Fibroblast of skin of right quadriceps (primary cell): ENCODE measurements around the gene ABHD3.
"Not testable (repeated sequence)": the region's sequence is repeated elsewhere in the genome, so short reads cannot be mapped to it uniquely, and the experiment has no call there.

Experiments used
- DNase-seq: peaks from one replicate; pipeline ENCODE4 v3.0.0-alpha.2; 2013

Gene ABHD3, protein sequence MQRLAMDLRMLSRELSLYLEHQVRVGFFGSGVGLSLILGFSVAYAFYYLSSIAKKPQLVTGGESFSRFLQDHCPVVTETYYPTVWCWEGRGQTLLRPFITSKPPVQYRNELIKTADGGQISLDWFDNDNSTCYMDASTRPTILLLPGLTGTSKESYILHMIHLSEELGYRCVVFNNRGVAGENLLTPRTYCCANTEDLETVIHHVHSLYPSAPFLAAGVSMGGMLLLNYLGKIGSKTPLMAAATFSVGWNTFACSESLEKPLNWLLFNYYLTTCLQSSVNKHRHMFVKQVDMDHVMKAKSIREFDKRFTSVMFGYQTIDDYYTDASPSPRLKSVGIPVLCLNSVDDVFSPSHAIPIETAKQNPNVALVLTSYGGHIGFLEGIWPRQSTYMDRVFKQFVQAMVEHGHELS

GRCh38 chr18:21704603-21705364 is at the start of gene ABHD3:
Gene ABHD3, minus strand, starts transcription at chr18:21704774. Its CDS starts 109 bp downstream, at chr18:21704665.
- DNase-seq, result peak; percentile 88

- DNase-seq, result no peak
Observed at GRCh38 chr18:21747764-21748693, 43.5 kb upstream of the ABHD3 start.

- no peak for DNase-seq
Observed at GRCh38 chr18:21747268-21747667, 42.7 kb upstream of the ABHD3 start.

DNA sequence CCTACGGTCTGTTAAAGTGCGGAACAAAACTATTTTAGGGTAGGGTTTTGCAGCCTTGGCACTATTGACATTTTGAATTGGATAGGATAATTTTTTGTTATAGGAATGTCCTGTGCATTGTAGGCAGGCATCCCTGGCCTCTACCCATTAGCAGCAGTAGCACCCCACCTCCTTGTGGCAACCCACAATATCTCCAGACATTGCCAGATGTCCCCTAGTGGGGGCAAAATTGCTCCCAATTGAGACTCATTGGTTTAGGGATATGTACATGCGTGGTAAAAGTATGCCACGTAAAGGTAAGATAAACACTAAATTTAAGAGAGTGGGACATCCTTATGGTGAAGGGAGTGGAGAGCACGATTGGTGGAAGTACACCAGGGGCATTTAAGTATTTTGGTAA is 40.7 kb upstream of the ABHD3 start:
- no peak for DNase-seq

- DNase-seq, result no peak
Observed at GRCh38 chr18:21743166-21743832, 38.7 kb upstream of the ABHD3 start.

DNA sequence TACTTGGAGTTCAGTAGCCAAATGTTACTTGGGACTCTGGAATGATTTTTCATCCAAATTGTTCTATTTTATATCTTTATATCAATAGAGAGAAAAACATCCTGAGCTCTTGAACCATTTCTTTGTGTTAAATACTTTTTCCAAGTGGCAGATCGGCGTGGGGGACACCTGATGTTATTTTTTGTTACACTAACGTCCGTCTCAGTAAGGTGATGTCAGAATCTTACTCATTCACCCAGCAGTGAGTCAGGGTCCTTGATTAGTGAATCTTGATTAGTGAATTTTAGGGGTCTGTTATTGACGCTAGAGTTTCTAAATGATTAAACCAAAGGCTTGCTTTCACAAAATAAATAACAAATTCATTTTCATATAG is 37.7 kb upstream of the ABHD3 start:
- DNase-seq, result no peak

GRCh38 chr18:21741562-21742314 is 37.2 kb upstream of the ABHD3 start:
- DNase-seq, result peak; percentile 8

- no peak for DNase-seq
Observed at GRCh38 chr18:21741312-21741561, 36.7 kb upstream of the ABHD3 start.

GRCh38 chr18:21740538-21741311 is 36.2 kb upstream of the ABHD3 start, which contains the start of gene MIB1:
Gene MIB1, plus strand, starts transcription at chr18:21740792. Its CDS starts 792 bp downstream, at chr18:21741584.
- peak; percentile 98 for DNase-seq

DNA sequence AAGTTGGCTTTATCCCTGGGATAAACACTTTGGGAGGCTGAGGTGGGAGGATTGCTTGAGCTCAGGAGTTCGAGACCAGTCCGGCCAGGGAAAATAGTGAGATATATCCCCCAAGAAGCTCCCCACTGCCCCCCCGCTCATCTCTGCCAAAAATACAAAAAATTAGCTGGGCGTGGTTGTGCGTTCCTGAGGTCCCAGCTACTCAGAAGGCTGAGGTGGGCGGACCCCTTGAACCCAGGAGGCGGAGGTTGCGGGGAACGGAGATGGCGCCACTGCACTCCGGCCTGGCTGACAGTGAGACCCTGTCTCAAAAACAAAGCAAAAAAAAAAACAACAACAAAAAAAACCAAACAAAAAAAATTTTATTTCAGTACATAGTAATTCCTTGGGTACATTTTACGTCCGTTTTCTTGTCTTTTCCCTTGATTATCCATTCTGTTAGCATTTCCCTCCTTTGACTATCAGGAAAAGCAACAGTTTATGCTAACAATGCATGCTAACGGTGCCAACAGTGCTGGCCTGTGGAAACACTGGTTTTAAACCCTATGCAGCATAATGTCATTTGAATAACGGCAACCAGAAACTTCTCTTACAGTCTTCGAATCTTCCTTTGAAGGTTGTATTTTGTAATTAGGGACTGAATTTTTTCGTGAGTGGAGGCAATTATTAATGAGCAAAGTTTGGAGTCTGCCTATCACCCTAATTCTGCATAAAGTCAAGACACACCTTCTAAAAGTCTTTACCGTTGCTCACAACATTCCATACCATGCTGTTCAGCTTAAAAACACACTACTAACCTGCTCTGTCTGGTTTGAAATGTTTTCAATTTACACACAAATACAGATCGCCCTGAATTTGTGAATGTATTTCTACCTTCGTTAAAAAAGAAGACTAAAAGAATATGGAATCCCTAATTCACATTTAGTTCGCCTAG is 35.3 kb upstream of the ABHD3 start:
- no peak for DNase-seq

DNA sequence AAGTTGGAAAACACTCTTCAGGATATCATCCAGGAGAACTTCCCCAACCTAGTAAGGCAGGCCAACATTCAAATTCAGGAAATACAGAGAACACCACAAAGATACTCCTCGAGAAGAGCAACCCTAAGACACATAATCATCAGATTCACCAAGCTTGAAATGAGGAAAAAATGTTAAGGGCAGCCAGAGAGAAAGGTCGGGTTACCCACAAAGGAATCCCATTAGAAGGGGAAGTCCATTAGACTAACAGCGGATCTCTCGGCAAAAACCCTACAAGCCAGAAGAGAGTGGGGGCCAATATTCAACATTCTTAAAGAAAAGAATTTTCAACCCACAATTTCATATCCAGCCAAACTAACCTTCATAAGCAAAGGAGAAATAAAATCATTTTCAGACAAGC is 32.4 kb upstream of the ABHD3 start:
- not testable (repeated sequence) for DNase-seq

DNA sequence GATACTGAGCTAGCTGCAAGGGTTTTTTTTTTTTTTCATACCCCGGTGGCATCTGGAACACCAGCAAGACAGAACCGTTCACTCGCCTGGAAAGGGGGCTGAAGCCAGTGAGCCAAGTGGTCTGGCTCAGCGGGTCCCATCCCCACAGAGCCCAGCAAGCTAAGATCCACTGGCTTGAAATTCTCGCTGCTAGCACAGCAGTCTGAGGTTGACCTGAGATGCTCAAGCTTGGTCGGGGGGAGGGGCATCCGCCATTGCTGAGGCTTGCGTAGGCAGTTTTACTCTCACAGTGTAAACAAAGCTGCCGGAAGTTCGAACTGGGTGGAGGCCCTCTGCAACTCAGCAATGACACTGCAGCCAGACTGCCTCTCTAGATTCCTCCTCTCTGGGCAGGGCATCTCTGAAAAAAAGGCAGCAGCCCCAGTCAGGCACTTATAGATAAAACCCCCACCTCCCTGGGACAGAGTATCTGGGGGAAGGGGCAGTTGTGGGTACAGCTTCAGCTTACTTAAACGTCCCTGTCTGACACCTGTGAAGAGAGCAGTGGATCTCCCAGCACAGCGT is 31.0 kb upstream of the ABHD3 start:
- no peak for DNase-seq

GRCh38 chr18:21733011-21733410 is 28.4 kb upstream of the ABHD3 start:
- DNase-seq, result no peak

DNA sequence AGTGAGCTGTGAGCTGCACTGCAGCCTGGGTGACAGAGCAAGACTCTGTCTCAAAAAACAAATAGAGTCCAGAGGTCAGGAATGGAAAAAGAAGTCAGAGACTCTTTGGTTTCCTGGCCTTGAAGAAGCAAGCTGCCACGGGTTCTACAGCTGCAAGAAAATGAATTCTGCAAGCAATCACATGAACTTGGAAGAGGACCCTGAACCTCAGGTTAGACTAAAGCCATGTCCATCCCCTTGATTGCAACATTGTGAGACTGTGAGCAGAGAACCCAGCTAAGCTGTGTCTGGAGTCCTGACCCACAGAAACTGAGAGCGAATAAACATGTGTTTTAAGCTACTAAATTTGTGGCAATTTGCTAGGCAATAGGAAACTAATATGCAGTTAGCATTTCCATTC is 23.1 kb upstream of the ABHD3 start:
- DNase-seq, result no peak

GRCh38 chr18:21725201-21725600 is 20.6 kb upstream of the ABHD3 start:
- no peak for DNase-seq

DNA sequence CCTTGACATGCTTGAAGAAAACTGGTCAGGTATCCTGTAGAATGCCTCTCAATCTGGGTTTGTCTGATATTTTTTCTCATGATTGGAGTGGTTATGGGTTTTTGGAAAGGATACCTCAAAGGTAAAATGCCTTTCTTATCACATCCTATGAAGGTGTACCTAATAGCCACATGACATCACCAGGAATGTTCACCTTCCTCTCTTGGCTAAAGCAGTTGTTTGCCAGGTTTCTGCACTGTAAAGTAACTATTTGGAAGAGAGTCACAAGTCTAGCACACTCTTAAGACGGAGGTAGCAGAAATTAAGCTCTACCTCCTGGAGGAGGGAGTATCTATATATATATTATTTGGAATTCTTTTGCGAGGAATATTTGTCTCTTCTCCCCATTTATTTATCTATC is 18.1 kb upstream of the ABHD3 start:
- no peak for DNase-seq

DNA sequence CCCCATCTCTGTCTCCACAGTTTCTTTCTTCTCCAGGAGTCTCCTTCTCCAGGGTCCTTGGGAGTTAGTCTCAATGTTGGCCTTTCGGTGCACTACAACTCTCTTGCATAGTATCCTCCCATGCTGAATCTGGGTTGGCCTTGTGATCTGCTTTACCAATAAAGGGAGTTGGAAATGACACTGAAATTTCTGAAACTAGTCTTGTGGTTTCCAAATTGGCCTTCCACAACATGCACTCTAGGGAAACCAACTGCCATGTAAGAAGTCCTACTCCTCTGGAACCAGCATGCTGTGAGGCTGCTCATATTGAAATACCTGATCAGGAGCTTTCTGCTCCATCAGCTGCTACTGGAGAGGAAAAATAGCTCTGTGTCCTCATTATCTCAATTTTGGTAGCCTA is 9.9 kb upstream of the ABHD3 start:
- DNase-seq, result no peak

- not testable (repeated sequence) for DNase-seq
Observed at GRCh38 chr18:21707130-21707529, 2.6 kb upstream of the ABHD3 start.

GRCh38 chr18:21706386-21706865 is 1.9 kb upstream of the ABHD3 start:
- no peak for DNase-seq
